ENCODE measurements around the gene CYP39A1. TPM values are rescaled to one million over a fixed set of nuclear protein-coding genes. Genes with fewer than 3 reads are reported as not detected.

CYP39A1 gene
- total RNA-seq, 1 experiment from 2014 or later: not detected

DNA sequence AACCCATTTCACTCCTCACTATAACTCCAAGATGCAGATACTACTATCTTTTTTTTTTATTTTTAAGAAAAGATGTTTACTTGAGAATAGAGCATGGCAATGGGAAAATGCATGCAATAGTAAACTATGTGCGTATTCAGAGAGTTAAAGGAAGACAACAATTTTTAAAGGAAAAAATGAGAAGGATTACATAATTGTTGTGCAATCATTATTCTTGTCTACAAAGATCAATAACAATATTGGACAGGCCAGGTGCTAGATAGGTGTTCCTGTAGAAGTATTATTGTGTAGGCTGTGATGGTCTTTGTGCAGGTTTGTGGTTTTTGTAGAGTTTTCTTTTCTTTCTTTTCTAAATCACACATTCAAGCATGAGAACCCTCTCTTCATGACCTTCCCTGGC lies 20.6 kb downstream of the CYP39A1 start:
- no peaks in the 10 kb centered on the region for H3K4me1 ChIP-seq (ENCODE audit: insufficient read depth, low read length, poor library complexity, severe bottlenecking)
- intact Hi-C loops (cut with micrococcal nuclease; ENCODE audit: unreplicated experiment): no loop called here
- H3K27me3 ChIP-seq (replicated peaks; ENCODE audit: insufficient read depth, low read depth, low read length, poor library complexity): peaks cover 7% of the 10 kb centered on the region
- POLR2A ChIA-PET (ENCODE audit: low non-redundant PET): no interaction called here
- no peak for DNase-seq (ENCODE audit: low spot score)
- no peak overlapping the region for H3K4me3 ChIP-seq (ENCODE audit: low read depth, low read length, poor library complexity, severe bottlenecking)
- CTCF ChIA-PET: no interaction called here
- H3K27ac ChIP-seq (ENCODE audit: low read depth, low read length, poor library complexity, severe bottlenecking): no peak overlapping the region
- no peak for TF ChIP-seq EZH2 (IDR thresholded peaks at IDR 0.05; ENCODE audit: borderline replicate concordance, low read depth, low read length, poor library complexity, severe bottlenecking)
- TF ChIP-seq, protein P1, sequence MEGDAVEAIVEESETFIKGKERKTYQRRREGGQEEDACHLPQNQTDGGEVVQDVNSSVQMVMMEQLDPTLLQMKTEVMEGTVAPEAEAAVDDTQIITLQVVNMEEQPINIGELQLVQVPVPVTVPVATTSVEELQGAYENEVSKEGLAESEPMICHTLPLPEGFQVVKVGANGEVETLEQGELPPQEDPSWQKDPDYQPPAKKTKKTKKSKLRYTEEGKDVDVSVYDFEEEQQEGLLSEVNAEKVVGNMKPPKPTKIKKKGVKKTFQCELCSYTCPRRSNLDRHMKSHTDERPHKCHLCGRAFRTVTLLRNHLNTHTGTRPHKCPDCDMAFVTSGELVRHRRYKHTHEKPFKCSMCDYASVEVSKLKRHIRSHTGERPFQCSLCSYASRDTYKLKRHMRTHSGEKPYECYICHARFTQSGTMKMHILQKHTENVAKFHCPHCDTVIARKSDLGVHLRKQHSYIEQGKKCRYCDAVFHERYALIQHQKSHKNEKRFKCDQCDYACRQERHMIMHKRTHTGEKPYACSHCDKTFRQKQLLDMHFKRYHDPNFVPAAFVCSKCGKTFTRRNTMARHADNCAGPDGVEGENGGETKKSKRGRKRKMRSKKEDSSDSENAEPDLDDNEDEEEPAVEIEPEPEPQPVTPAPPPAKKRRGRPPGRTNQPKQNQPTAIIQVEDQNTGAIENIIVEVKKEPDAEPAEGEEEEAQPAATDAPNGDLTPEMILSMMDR (conservative IDR thresholded peaks at IDR 0.05; ENCODE audit: low read depth, low read length): no peak
- H3K36me3 ChIP-seq (ENCODE audit: insufficient read depth, low read length, poor library complexity, severe bottlenecking): no peaks in the 10 kb centered on the region
- BruUV-seq (replicated peaks): no TSS peak
- no peaks in the 10 kb centered on the region for H3K9me3 ChIP-seq (ENCODE audit: low read depth, low read length, poor library complexity, severe bottlenecking)

DNA sequence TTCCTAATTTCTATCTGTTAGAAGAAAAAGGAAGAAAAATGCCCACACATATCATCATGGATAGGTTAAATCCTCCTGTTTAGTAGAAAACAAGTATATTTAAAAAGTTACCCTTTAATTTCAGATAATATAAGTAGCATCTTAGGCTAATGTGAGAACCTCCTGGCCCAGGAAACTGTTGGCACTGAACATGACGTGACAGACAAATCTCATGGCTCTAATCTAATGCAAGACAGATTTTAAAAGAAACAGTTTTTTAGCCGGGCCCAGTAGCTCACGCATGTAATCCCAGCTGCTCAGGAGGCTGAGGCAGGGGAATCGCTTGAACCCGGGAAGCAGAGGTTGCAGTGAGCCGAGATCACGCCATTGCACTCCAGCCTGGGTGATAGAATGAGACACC lies 22.9 kb downstream of the CYP39A1 start:
- POLR2A ChIA-PET (ENCODE audit: low non-redundant PET): no interaction called here
- no peak for DNase-seq (ENCODE audit: low spot score)
- intact Hi-C loops (cut with micrococcal nuclease; ENCODE audit: unreplicated experiment): loop anchor here (10.0 kb wide), 1 partner anchor 535 kb away; no protein-coding TSS in a partner anchor
- Histone ChIP-seq H3K4me3 (ENCODE audit: low read depth, low read length, poor library complexity, severe bottlenecking) (no peak overlapping the region), H3K9me3 (ENCODE audit: low read depth, low read length, poor library complexity, severe bottlenecking) (no peaks in the 10 kb centered on the region), H3K4me1 (ENCODE audit: insufficient read depth, low read length, poor library complexity, severe bottlenecking) (no peaks in the 10 kb centered on the region), H3K27me3 (replicated peaks; ENCODE audit: insufficient read depth, low read depth, low read length, poor library complexity) (peaks cover 7% of the 10 kb centered on the region), H3K27ac (ENCODE audit: low read depth, low read length, poor library complexity, severe bottlenecking) (no peak overlapping the region), H3K36me3 (ENCODE audit: insufficient read depth, low read length, poor library complexity, severe bottlenecking) (no peaks in the 10 kb centered on the region)
- CTCF ChIA-PET: no interaction called here
- no TSS peak for BruUV-seq (replicated peaks)
- TF ChIP-seq EZH2 (IDR thresholded peaks at IDR 0.05; ENCODE audit: borderline replicate concordance, low read depth, low read length, poor library complexity, severe bottlenecking): no peak
- TF ChIP-seq, protein P1 (conservative IDR thresholded peaks at IDR 0.05; ENCODE audit: low read depth, low read length): no peak

DNA sequence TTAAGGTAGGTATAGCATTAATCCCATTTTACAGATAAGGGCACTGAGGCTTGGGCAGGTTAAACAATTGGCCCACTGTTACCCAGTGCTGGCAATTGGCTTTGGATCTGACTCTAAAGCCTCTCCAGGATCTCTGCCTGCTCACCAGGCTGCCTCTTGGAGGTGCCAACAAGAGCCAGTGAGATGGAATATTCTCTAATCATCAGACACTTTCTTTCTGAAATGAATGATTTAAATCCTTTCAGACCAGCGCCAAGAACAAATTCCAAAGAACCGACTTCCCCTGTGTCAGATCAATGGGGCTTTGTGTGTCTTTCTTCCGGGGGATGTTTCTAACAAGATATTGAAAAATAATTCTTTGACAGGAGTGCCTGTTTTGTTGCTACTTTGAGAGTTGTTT lies 23.6 kb downstream of the CYP39A1 start:
- Histone ChIP-seq H3K27ac (ENCODE audit: low read depth, low read length, poor library complexity, severe bottlenecking) (no peak overlapping the region), H3K9me3 (ENCODE audit: low read depth, low read length, poor library complexity, severe bottlenecking) (no peaks in the 10 kb centered on the region), H3K27me3 (replicated peaks; ENCODE audit: insufficient read depth, low read depth, low read length, poor library complexity) (peaks cover 7% of the 10 kb centered on the region), H3K36me3 (ENCODE audit: insufficient read depth, low read length, poor library complexity, severe bottlenecking) (no peaks in the 10 kb centered on the region), H3K4me1 (ENCODE audit: insufficient read depth, low read length, poor library complexity, severe bottlenecking) (no peaks in the 10 kb centered on the region), H3K4me3 (ENCODE audit: low read depth, low read length, poor library complexity, severe bottlenecking) (no peak overlapping the region)
- CTCF ChIA-PET: no interaction called here
- BruUV-seq (replicated peaks): no TSS peak
- TF ChIP-seq, protein P1 (conservative IDR thresholded peaks at IDR 0.05; ENCODE audit: low read depth, low read length): no peak
- no peak for TF ChIP-seq EZH2 (IDR thresholded peaks at IDR 0.05; ENCODE audit: borderline replicate concordance, low read depth, low read length, poor library complexity, severe bottlenecking)
- POLR2A ChIA-PET (ENCODE audit: low non-redundant PET): no interaction called here
- no peak for DNase-seq (ENCODE audit: low spot score)
- intact Hi-C loops (cut with micrococcal nuclease; ENCODE audit: unreplicated experiment): loop anchor here (10.0 kb wide), 1 partner anchor 534 kb away; no protein-coding TSS in a partner anchor
